Retinal pigment epithelial cell (primary cell): ENCODE results near the gene IQGAP1.

Experiments
- DNase-seq: peaks from one replicate; pipeline ENCODE4 v3.0.0-alpha.2; 2010; ENCODE audit warnings: low read depth
- H3K4me3 ChIP-seq: 2 replicates; pipeline ENCODE4 v1.5.1; 2011; ENCODE audit warnings: mild to moderate bottlenecking, low read length, control low read depth, moderate library complexity
- CTCF ChIP-seq: conservative IDR thresholded peaks from 2 replicates; pipeline ENCODE4 v1.5.1; 2011; ENCODE audit warnings: low read depth, low read length, control low read depth, inconsistent platforms

IQGAP1 gene

GRCh38 chr15:90471126-90471525, 83.1 kb downstream of the IQGAP1 start:
- H3K4me3 ChIP-seq = no peak overlapping the region
- TF ChIP-seq CTCF = no peak
- DNase-seq = no peak

- TF ChIP-seq CTCF = no peak
- DNase-seq = no peak
- no peak overlapping the region for H3K4me3 ChIP-seq
Measured at GRCh38 chr15:90471769-90472168, 83.7 kb downstream of the IQGAP1 start.

GRCh38 chr15:90478846-90479481, 90.9 kb downstream of the IQGAP1 start:
- no peak overlapping the region for H3K4me3 ChIP-seq
- no peak for TF ChIP-seq CTCF
- DNase-seq = no peak

GRCh38 chr15:90479656-90480055, 91.6 kb downstream of the IQGAP1 start:
- no peak for TF ChIP-seq CTCF
- no peak overlapping the region for H3K4me3 ChIP-seq
- DNase-seq = no peak

DNA sequence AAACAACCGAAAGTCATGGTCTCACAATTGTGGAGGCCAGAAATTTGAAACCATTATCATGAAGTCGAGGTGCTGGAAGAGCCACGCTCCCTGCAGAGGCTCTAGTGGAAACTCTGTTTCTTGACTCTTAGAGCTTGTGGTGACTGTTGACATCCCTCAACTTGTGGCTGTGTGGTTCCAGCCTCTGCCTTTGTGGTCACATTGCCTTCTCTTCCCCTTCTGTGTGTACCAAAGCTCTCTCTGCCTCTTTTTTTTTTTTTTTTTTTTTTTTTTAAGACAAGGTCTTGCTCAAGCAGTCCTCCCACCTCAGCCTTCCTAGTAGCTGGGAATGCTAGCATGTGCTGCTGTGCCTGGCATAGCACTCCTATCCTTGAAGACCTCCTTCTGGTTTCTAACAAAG, 93.0 kb downstream of the IQGAP1 start:
- no peak for TF ChIP-seq CTCF
- DNase-seq = no peak
- H3K4me3 ChIP-seq = no peak overlapping the region

- no peak for DNase-seq
- TF ChIP-seq CTCF = peak; percentile 87
- H3K4me3 ChIP-seq = no peak overlapping the region
Measured at GRCh38 chr15:90482124-90483011, 94.3 kb downstream of the IQGAP1 start.

- no peak for TF ChIP-seq CTCF
- DNase-seq = no peak
- no peak overlapping the region for H3K4me3 ChIP-seq
Measured at GRCh38 chr15:90483012-90483307, 94.9 kb downstream of the IQGAP1 start.
